ENCODE results near the gene TMEM97. TPM values are rescaled to one million over a fixed set of nuclear protein-coding genes. Genes with fewer than 3 reads are reported as not detected.

The TMEM97 gene
- total RNA-seq, 4 donors from 2014 or later: 5.1 to 7.2 (median 6.6) TPM

DNA sequence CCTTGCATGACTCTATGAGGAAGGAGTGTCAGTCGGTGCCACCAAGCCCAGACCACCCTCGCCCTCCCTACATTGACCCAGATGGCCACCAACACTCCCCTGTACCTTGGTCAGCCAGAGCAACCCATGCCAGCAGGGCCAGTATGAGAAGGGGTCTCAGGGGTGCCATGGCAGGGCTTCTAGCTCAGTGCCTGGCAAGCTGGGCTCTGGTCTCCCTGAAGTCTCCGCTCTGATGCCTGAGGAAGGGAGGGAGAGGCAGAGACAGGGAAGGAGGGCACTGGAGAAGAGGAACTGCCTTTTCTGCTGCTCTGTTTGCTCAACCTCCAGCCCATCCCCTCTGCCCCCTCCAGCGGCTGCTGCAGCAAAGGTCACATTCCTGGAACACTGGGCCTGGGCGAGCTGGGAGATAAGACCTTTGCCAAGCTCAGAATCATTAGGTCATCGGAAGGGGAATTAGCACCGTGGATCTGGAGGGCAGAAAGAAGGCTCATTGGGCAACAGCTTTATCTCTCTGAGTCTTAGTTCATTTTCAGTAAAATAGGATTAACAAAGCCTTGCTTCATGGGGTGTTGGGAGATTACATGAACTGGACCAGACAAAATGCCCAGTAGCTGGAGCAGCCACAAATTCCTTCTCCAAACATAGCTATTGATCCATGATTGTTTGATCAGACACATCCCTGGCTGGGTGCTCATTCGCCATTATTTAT, 51.2 kb downstream of the TMEM97 start, which contains the start of gene VTN:
Gene VTN (minus strand): TSS at position 273 of the 709 bp plus-strand sequence. CDS start 104 bp downstream, at position 169.
- H3K4me3 ChIP-seq: peak within 1 kb of the TSS; percentile 58 to 77 (median 64)
- no peaks in the 10 kb centered on the region for H3K36me3 ChIP-seq
- peak within 1 kb of the TSS; percentile 32 to 44 (median 37) for H3K27ac ChIP-seq
- TF ChIP-seq POLR2A (IDR thresholded peaks at IDR 0.05): no peak
- TF ChIP-seq, protein P1, sequence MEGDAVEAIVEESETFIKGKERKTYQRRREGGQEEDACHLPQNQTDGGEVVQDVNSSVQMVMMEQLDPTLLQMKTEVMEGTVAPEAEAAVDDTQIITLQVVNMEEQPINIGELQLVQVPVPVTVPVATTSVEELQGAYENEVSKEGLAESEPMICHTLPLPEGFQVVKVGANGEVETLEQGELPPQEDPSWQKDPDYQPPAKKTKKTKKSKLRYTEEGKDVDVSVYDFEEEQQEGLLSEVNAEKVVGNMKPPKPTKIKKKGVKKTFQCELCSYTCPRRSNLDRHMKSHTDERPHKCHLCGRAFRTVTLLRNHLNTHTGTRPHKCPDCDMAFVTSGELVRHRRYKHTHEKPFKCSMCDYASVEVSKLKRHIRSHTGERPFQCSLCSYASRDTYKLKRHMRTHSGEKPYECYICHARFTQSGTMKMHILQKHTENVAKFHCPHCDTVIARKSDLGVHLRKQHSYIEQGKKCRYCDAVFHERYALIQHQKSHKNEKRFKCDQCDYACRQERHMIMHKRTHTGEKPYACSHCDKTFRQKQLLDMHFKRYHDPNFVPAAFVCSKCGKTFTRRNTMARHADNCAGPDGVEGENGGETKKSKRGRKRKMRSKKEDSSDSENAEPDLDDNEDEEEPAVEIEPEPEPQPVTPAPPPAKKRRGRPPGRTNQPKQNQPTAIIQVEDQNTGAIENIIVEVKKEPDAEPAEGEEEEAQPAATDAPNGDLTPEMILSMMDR (IDR thresholded peaks at IDR 0.05 in 4 of 5, conservative IDR thresholded peaks at IDR 0.05 in 1 of 5): no peak
- in situ Hi-C loops (cut with MboI; ENCODE audit: low sequenced_read_pairs in 4 of 4): loop anchor here in 1 of 4 donors (25.0 kb wide), 1 partner anchor 592 kb away; the partner anchor contains the start of gene PHF12
- H3K27me3 ChIP-seq: no peaks in the 10 kb centered on the region
- ATAC-seq: no peak
- intact Hi-C loops (cut with DNase I; ENCODE audit: low total_unique reads): loop anchor here (2.0 kb wide), 1 partner anchor 13 kb away; the partner anchor contains the start of gene POLDIP2
- H3K9me3 ChIP-seq: no peaks in the 10 kb centered on the region
- peaks cover 10 to 11% of the 10 kb centered on the region in 2 donors for H3K4me1 ChIP-seq
- DNase-seq: no peak

- TF ChIP-seq, protein P1 (IDR thresholded peaks at IDR 0.05 in 4 of 5, conservative IDR thresholded peaks at IDR 0.05 in 1 of 5): no peak
- no peak for TF ChIP-seq POLR2A (IDR thresholded peaks at IDR 0.05)
- Histone ChIP-seq H3K9me3 (no peaks in the 10 kb centered on the region), H3K27ac (peak overlapping the region; percentile 32 to 44 (median 37)), H3K27me3 (no peaks in the 10 kb centered on the region), H3K4me1 (peaks cover 10 to 11% of the 10 kb centered on the region in 2 donors), H3K4me3 (peak overlapping the region in 1 of 4 donors; percentile 63), H3K36me3 (no peaks in the 10 kb centered on the region)
- DNase-seq (no peak), ATAC-seq (no peak)
- in situ Hi-C loops (cut with MboI; ENCODE audit: low sequenced_read_pairs in 4 of 4): loop anchor here in 1 of 4 donors (25.0 kb wide), 1 partner anchor 592 kb away; the partner anchor contains the start of gene PHF12
- intact Hi-C loops (cut with DNase I; ENCODE audit: low total_unique reads): loop anchor here (2.0 kb wide), 1 partner anchor 14 kb away; the partner anchor contains the start of gene POLDIP2
These were observed 51.7 kb downstream of the TMEM97 start for GRCh38 chr17:28370744-28371103.

DNA sequence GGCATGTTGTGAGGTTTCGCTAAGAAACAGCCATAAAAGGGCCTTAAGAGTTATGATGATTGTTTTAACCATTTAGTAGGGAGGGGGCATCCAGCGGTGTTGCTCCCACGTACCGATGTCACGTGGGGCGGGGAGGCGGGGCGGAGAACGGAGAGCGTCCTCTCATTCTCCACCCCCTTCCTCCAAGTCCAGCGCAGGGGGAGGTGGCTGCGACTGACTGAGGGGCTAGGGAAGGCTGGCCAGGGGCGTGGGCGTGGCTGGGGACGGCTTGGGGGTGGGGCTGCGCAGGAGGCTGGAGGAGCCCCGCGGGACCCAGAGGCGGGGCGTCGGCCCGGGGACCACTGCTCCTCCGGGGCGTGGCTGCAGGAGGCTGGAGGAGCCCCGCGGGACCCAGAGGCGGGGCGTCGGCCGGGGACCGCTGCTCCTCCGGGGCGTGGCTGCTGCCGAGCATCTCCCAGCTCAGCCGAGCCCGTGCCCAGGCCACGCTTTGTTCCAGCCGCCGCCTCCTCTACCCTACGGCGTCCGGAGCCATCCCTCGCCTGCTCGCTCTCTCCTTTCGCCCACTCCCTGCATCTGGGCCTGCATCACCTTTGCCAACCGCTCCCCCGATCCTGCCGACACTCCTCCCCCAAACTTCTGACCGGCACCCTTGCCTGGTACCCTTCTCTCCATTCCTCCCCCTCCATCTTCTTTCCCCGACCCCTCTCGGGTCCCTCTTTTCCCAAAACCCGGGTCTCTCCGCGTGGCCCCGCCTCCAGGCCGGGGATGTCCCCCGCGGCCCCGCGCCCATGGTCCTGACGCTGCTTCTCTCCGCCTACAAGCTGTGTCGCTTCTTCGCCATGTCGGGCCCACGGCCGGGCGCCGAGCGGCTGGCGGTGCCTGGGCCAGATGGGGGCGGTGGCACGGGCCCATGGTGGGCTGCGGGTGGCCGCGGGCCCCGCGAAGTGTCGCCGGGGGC, 52.5 kb downstream of the TMEM97 start, which contains the start of gene SARM1:
Gene SARM1 (plus strand): TSS at position 450 of the 958 bp plus-strand sequence. CDS start 339 bp downstream, at position 789.
- DNase-seq: peak; percentile 46 to 54
- Histone ChIP-seq H3K36me3 (no peaks in the 10 kb centered on the region), H3K4me3 (peak within 1 kb of the TSS; percentile 58 to 77 (median 64)), H3K4me1 (peaks cover 10 to 11% of the 10 kb centered on the region in 2 donors), H3K27ac (peak within 1 kb of the TSS; percentile 32 to 50 (median 37)), H3K27me3 (no peaks in the 10 kb centered on the region), H3K9me3 (no peaks in the 10 kb centered on the region)
- TF ChIP-seq, protein P1 (IDR thresholded peaks at IDR 0.05 in 4 of 5, conservative IDR thresholded peaks at IDR 0.05 in 1 of 5): no peak
- TF ChIP-seq POLR2A (IDR thresholded peaks at IDR 0.05): no peak
- intact Hi-C loops (cut with DNase I; ENCODE audit: low total_unique reads): loop anchor here (2.0 kb wide), 1 partner anchor 15 kb away; the partner anchor contains the start of gene POLDIP2
- in situ Hi-C loops (cut with MboI; ENCODE audit: low sequenced_read_pairs in 4 of 4): loop anchor here in 1 of 4 donors (25.0 kb wide), 1 partner anchor 591 kb away; the partner anchor contains the start of gene PHF12
- peak; percentile 64 to 67 for ATAC-seq

GRCh38 chr17:28372203-28372944, 53.4 kb downstream of the TMEM97 start:
- H3K4me1 ChIP-seq: peaks cover 10 to 11% of the 10 kb centered on the region in 2 donors
- no peak for TF ChIP-seq POLR2A (IDR thresholded peaks at IDR 0.05)
- TF ChIP-seq, protein P1 (IDR thresholded peaks at IDR 0.05 in 4 of 5, conservative IDR thresholded peaks at IDR 0.05 in 1 of 5): no peak
- in situ Hi-C loops (cut with MboI; ENCODE audit: low sequenced_read_pairs in 4 of 4): loop anchor here in 1 of 4 donors (25.0 kb wide), 1 partner anchor 590 kb away; the partner anchor contains the start of gene PHF12
- H3K27me3 ChIP-seq: no peaks in the 10 kb centered on the region
- H3K27ac ChIP-seq: peak overlapping the region in 1 of 4 donors; percentile 28
- peak overlapping the region; percentile 58 to 77 (median 64) for H3K4me3 ChIP-seq
- no peaks in the 10 kb centered on the region for H3K36me3 ChIP-seq
- DNase-seq: no peak
- ATAC-seq: no peak
- intact Hi-C loops (cut with DNase I; ENCODE audit: low total_unique reads): no loop called here
- no peaks in the 10 kb centered on the region for H3K9me3 ChIP-seq
